Astrocyte (in vitro differentiated cells and primary cell): ENCODE results near the gene SLC38A8.

Experiments used
- EZH2 ChIP-seq: IDR thresholded peaks from 2 replicates; pipeline ENCODE4 v1.6.1; 2012; ENCODE audit warnings: mild to moderate bottlenecking, low read length, inconsistent platforms; ENCODE audit not compliant: insufficient read depth
- TF ChIP-seq, protein P1 (sequence below): IDR thresholded peaks from 2 replicates; pipeline ENCODE4 v1.5.1; 2011; ENCODE audit warnings: low read depth, mild to moderate bottlenecking, inconsistent platforms, low read length, moderate library complexity; ENCODE audit not compliant: insufficient read depth

DNA sequence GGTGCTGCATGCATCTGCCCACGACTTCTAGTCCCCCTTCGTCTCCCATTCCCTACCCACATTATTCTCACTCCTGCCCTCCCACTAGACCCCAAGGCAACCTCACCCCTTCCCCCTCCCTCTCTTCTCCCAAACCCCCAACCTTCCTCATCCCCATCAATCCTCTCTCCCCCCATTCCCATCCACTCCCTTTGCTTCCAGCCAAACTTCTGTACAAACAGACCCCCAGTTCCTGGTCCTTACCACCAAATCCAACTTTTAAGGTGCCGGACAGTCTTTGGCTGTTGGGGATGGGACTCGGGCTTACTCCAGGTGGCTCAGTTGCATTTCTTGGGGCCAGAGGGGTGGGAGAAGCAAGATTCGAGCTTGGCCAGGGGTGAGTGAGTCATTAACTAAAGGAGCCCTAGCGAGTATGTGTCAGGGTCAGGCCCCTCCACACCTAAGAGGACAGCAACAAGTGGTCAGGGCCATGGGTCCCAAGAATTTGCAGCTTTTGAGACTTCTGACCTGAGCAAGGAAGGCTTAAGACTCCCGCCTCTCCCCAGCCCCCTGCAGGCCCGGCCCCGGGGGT lies at the start of gene SLC38A8:
- TF ChIP-seq EZH2: no peak
- TF ChIP-seq, protein P1, sequence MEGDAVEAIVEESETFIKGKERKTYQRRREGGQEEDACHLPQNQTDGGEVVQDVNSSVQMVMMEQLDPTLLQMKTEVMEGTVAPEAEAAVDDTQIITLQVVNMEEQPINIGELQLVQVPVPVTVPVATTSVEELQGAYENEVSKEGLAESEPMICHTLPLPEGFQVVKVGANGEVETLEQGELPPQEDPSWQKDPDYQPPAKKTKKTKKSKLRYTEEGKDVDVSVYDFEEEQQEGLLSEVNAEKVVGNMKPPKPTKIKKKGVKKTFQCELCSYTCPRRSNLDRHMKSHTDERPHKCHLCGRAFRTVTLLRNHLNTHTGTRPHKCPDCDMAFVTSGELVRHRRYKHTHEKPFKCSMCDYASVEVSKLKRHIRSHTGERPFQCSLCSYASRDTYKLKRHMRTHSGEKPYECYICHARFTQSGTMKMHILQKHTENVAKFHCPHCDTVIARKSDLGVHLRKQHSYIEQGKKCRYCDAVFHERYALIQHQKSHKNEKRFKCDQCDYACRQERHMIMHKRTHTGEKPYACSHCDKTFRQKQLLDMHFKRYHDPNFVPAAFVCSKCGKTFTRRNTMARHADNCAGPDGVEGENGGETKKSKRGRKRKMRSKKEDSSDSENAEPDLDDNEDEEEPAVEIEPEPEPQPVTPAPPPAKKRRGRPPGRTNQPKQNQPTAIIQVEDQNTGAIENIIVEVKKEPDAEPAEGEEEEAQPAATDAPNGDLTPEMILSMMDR: no peak
